Motor neuron (in vitro differentiated cells): Measurements from ENCODE around the gene AUTS2. TPM values are rescaled to one million over a fixed set of nuclear protein-coding genes. Genes with fewer than 3 reads are reported as not detected.

ENCODE experiments used
- ATAC-seq, 8 experiments: fragments of 200-7000 bp; cut with Tn5 transposase; replicated peaks in 6 of 8; 2 replicates each; pipeline ENCODE4 v1.8.0; 2021; ENCODE audit warnings: mild to moderate bottlenecking in 8 of 8, moderate library complexity in 8 of 8
- H3K27ac ChIP-seq, 2 donors: fragments of 250-450 bp; sonication (Bioruptor Pico); 2 replicates each; pipeline ENCODE4 v1.9.0; 2021; ENCODE audit warnings: antibody characterized with exemption in 2 of 2, mild to moderate bottlenecking in 2 of 2, moderate library complexity in 1 of 2
- H3K4me1 ChIP-seq, 2 donors: fragments of 250-450 bp; sonication (Bioruptor Pico); replicated peaks in 1 of 2; 2 replicates each; pipeline ENCODE4 v1.6.1; 2021; ENCODE audit warnings: antibody characterized with exemption in 2 of 2, mild to moderate bottlenecking in 2 of 2, moderate library complexity in 1 of 2
- H3K4me3 ChIP-seq, 5 donors: fragments of 250-450 bp; sonication (Bioruptor Pico); 2 replicates each; pipeline ENCODE4 v1.9.0; 2021; ENCODE audit warnings: antibody characterized with exemption in 5 of 5, mild to moderate bottlenecking in 5 of 5, moderate library complexity in 4 of 5
- WGBS, 10 experiments: fragments of 450-650 bp; shearing (Covaris generic); methylation state at CpG; one replicate each; pipeline ENCODE4 v1.0.0; 2022; 5-methylcytosine and 5-hydroxymethylcytosine counted together
- in situ Hi-C, 9 experiments: fragments of 400-800 bp; cut with MboI; loops; one replicate each; pipeline ENCODE4 v1.15.0; 2021; ENCODE audit warnings: low sequenced_read_pairs in 9 of 9, low pct_unique_long_range_greater_than_20kb in 2 of 9; ENCODE audit not compliant: unreplicated experiment in 9 of 9
- total RNA-seq, 8 experiments: library from RNA; unstranded; fragments of 300-600 nt; gene quantifications; 2 replicates each; pipeline versions ENCODE4 v1.2.3 to v1.2.4, GENCODE V29; 2022

The AUTS2 gene
- total RNA-seq, 8 experiments from 2014 or later: 0.49 to 68.6 (median 32.2) TPM

DNA sequence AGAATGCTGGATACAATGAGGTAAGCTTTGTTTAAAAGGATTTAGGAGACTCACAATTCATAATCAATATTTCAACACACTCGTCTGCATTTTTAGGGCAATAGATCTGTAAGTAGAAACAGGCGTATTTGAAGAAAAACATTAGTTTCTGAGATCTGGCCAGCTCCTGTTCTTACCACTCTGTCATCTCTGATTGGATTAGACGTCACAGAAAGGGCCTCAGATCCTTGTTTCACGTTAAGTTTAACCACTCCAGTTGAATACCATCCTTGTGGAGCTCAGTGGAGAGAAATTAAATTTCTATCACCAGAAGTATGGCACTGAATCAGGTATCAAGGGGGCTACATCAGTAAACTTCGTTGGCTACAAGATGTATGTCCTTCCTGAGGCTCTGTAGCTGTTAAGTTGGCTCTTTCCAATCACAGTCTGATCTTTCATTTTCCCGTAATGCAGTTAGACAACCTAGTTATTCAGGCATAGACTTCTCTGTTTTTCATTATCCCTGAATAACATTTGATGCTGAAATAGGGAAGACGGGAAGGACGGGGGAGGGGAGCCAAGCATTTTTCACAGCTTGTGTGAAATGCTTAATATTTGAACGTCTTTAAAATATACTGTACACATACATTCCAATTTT is 874.4 kb downstream of the AUTS2 start:
- Histone ChIP-seq H3K27ac (no peak overlapping the region), H3K4me1 (peaks cover 19 to 42% of the 10 kb centered on the region in 2 donors), H3K4me3 (no peak overlapping the region)
- 0 to 100% (median 80%) methylated on average over 1 to 8 of the region's 9 CpGs for WGBS, 10 experiments
- ATAC-seq: peak in 1 of 8 experiments; percentile 33
- in situ Hi-C loops: no loop called here

DNA sequence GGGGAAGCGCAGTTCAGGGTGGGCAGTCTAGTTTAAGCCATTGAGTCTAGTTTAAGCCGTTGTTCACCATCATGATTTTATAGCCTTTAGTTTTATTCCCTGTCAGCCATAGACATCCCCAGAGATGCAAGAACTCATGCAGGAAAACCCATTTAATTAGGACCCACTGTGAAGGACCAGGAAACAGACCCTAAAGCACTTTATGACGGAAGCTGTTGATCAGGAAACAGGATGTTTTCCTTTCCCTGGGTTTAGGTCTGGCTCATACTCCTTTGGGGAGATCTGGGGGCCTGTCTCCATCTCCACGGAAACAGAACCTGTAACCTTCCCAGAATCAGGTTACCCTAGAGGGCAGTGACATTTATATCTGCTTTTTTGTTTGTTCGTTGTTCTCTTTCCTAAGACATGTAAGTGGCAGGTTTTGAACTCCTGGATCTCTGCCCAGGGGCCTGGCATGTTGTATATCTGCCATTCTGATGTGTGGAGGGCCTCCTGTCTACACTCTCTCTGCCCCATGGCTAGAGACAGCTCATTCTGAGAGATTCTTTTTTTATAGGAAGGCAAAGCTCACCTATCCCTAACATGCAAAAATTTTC is 876.5 kb downstream of the AUTS2 start:
- no peak overlapping the region for H3K4me3 ChIP-seq
- ATAC-seq: no peak
- in situ Hi-C loops: no loop called here
- WGBS, 10 experiments: 59 to 100% (median 96%) methylated on average over 1 to 3 of the region's 5 CpGs; no CpG with 5 or more reads in 1 of the 10 experiments
- no peak overlapping the region for H3K27ac ChIP-seq
- H3K4me1 ChIP-seq: peaks cover 19 to 49% of the 10 kb centered on the region in 2 donors

DNA sequence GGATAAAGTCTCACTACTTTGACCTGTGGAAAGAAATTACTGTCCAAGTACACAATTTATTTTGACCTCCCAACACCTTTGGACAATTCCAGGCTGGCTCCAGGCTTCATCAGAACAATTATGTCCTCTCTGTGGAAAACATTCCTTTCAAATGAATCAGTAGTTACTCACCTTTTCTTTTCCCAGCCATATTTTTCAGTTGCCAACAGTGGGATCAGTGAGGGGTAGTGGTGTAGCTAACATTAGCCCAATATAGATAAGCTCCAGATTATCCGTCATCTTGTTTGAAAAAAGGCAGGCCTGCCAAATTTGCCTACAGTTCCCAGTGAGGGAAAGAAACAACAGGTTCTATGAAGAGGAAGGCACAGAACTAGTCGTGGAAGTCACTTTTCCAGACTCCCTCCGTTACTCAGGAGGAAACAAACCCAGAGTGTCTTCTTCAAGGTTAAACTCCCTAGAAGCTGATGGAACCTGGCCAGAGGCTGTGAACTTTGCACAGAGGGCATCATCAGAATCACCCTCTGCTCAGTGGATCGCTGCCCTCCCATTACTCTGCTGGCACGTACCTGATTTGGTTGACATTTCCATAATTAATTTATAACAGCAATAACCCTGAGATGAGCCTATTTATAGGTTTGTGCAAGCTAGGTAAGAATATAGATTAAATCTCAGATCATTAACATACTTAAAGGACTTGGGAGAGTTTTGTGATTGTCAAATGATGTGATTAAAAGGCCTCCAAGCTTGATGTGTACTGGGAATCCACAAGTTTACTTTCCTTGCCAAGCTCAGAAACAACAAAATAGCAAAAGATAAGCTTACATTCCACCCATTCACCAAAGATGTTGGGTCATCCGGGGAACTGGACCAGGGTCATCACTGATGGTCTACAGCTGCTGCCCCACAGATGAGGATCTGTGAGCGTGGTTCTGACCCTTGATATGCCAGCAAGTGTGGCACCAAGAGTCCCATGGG is 879.0 kb downstream of the AUTS2 start:
- H3K4me3 ChIP-seq: no peak overlapping the region
- H3K27ac ChIP-seq: no peak overlapping the region
- ATAC-seq: no peak
- in situ Hi-C loops: no loop called here
- WGBS, 10 experiments: 30 to 96% (median 90%) methylated on average over 1 to 5 of the region's 7 CpGs
- peaks cover 16 to 48% of the 10 kb centered on the region in 2 donors for H3K4me1 ChIP-seq

DNA sequence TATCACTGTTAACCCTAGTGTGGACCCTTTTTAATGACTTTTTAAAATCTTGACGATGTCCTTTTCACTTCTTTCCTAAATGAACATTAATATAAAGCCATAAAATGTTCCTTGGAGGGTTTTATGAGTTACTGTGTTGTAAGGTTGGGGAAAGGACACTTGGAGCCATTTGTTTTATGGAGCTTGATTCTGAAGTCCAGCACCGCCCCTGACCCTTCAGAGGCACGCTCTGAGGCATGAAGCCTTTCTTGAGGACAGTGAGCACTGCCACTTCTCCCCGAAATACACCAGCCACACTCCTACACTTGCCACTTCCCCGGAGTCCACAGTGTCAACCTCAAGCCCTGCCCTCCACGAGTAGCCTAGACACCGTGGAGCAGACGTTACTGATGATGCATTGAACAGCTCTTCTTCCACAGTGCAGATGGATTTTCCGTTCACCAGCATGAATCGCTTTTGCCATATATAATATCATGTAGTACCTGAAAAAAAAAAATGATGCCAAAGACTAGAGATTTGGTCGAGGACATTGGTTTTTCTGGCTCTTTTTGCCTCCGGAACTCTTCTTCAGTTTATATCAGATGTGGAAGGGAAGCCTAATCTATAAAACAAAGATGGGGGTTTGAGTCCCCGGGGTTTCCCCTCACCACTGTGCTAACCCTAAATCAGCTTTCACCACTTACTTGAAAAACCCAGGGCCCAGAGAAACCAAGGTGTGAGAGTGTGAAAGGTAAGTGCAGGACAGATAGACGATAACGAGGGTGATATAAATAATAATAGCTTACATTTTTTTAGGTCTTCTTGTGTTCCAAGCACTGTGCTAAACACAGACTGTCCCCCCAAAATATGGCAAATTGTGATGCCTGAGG is 881.1 kb downstream of the AUTS2 start:
- no peak for ATAC-seq
- peaks cover 15 to 42% of the 10 kb centered on the region in 2 donors for H3K4me1 ChIP-seq
- no peak overlapping the region for H3K4me3 ChIP-seq
- no peak overlapping the region for H3K27ac ChIP-seq
- WGBS, 10 experiments: 37 to 94% (median 80%) methylated on average over 1 to 12 of the region's 15 CpGs; no CpG with 5 or more reads in 1 of the 10 experiments
- in situ Hi-C loops: no loop called here

DNA sequence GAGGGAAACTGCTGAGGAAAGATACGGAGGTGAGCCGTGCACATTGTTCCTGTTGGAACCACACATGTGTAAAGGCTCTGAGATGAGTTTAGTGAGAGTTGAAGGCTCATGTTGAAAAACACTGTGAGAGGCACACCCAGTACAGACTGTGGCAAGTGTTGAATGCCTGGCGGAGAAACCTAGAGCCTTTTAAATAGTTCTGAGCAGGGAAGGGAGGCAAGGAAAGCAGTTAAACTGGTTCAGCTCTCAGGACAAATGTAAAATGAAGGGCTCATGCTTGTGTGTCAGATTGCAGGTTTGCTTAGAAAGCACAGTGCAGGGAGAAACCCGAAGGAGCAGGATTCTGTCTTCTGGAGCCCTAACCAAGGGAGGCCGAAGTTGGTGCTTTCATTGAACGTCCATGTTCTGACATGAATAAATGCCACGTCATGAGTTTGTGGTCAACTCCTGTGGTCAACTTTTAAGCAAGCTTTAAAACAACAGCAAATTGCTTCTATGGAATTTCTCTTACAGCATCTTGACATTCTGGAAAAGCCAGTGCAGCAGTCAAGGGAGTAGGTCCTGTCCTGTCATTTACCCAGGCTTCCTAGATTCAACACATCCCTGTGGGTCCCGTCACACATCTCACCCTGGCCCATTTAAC is 882.8 kb downstream of the AUTS2 start:
- Histone ChIP-seq H3K4me1 (peaks cover 15 to 38% of the 10 kb centered on the region in 2 donors), H3K4me3 (no peak overlapping the region), H3K27ac (peak overlapping the region; percentile 14 to 56)
- in situ Hi-C loops: no loop called here
- ATAC-seq: no peak
- WGBS, 10 experiments: 25 to 100% (median 91%) methylated on average over 1 to 7 of the region's 8 CpGs; no CpG with 5 or more reads in 3 of the 10 experiments

DNA sequence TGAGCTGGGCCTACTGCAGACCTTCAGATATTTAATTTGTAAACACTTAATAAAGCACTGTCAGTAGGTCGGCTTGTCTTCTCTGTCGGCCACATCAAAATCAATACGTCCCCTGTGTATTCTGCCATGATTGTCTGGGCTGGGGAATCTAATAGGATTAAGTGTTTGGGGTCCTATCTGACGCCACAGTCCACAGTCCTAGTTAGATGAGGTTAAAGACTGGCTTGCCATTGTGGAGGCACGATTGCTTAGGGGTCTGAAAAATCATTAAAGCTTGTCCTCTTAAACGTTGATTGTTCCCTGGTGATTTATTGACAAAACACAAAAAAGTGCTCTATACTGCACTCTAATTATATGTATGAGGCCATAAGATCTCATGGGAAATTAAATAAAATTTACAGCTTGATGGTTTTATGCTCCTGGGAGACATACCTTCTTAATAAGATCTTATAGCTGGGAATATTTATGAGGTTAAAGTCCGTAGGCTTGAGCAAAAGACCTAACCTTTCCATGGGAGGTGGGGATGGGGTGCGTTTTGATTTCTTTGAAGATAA is 883.4 kb downstream of the AUTS2 start:
- Histone ChIP-seq H3K4me1 (peaks cover 15 to 38% of the 10 kb centered on the region in 2 donors), H3K27ac (peak overlapping the region in 1 of 2 donors; percentile 56), H3K4me3 (no peak overlapping the region)
- in situ Hi-C loops: no loop called here
- ATAC-seq: peak in 5 of 8 experiments; percentile 85 to 93 (median 92)
- WGBS, 10 experiments: 0 to 89% (median 50%) methylated on average over 1 to 7 of the region's 8 CpGs; no CpG with 5 or more reads in 1 of the 10 experiments

DNA sequence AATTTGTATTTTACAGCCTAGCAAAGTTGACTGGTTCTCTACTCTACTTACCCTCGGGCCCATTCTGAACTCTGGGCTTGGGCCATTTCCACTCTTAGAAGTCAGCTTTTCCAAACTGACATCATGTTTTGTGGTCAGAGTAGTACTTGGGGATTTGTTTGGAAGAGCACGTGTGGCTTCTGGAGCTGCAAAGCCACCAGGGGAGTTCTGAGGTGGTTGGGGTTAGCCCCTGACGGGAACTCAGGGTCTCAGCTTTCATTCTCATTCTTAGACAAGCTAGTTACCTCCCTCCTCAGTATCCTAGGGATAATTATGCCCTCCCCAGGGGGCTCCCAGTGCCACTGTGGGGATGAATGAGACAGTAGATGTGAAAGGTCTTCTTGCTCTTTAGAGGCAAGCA is 886.0 kb downstream of the AUTS2 start:
- no peak overlapping the region for H3K4me3 ChIP-seq

DNA sequence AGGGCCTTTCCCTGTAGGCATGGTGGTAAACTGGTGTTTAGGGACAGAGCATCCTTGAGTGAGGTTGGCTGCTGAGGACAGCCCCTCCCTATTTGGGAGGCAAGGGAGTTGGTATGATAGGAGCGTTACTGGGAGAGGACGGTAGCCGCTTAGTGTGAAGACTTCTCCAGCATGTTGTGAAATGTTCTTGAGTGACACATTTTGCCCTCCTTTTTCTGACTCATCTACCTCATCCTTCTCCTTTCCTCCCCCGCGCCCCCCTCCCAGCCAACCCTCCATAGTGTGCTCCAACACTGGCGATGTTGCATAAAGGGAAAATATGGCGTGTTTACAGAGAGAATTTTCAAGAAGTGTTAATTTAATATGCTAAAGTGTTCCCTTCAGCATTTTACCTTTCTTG is 888.7 kb downstream of the AUTS2 start:
- H3K4me1 ChIP-seq: peaks cover 13 to 38% of the 10 kb centered on the region in 2 donors
- WGBS, 10 experiments: 77 to 100% (median 89%) methylated on average over 1 to 5 of the region's 7 CpGs; no CpG with 5 or more reads in 6 of the 10 experiments
- no peak overlapping the region for H3K4me3 ChIP-seq
- H3K27ac ChIP-seq: peak overlapping the region; percentile 36 to 51
- ATAC-seq: peak in 5 of 8 experiments; percentile 44 to 62 (median 60)
- in situ Hi-C loops: no loop called here

More for the DNA sequence above, 886.0 kb downstream of the AUTS2 start:
- 20 to 100% (median 60%) methylated on average over 1 to 3 of the region's 3 CpGs; no CpG with 5 or more reads in 1 of the 10 experiments for WGBS, 10 experiments
- ATAC-seq: no peak
- in situ Hi-C loops: no loop called here
- H3K27ac ChIP-seq: no peak overlapping the region
- H3K4me1 ChIP-seq: peaks cover 22 to 60% of the 10 kb centered on the region in 2 donors

DNA sequence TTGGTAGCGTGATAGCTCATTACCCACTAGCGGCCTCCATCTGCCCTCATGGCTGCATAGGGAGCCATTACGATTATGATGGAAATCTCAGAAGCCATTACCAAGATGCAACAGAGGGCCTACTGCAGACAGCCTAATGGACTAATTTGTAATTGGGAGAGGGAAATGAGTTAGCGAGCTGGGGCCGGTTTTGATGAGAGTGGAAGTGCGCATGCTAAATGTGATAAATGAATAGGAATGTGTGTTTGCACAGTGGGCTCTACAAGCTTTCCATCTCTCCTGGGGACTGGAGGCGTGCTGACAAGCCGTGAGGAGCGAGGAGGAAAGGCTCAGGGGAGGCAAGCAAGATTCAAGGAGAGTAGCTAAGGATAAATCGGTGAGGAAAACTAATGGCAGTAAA is 889.2 kb downstream of the AUTS2 start:
- peaks cover 10 to 36% of the 10 kb centered on the region in 2 donors for H3K4me1 ChIP-seq
- peak overlapping the region; percentile 15 to 76 for H3K27ac ChIP-seq
- in situ Hi-C loops: no loop called here
- WGBS, 10 experiments: 20 to 100% (median 58%) methylated on average over 1 to 9 of the region's 10 CpGs; no CpG with 5 or more reads in 2 of the 10 experiments
- peak in 5 of 8 experiments; percentile 87 to 93 (median 91) for ATAC-seq
- H3K4me3 ChIP-seq: no peak overlapping the region

DNA sequence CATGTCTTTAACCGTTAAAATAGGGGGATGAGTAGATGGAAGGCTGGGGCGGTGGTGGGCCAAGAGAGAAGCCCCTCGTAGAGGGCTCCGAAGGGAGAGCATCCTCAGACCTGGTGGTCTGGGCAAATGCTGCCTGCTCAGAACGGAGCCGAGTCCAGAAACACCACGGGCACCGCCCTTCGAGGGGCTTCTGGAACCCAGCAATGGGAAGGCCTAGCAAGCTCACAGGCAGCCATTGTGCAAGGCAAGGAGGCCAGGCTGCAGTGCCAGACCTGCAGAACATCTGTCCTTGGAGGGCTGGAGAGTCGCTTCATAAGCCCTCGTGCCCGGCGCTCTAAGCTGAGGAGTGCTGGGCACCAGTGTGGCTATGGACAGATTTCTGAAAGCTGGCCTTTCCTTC is 889.6 kb downstream of the AUTS2 start:
- peak overlapping the region; percentile 15 to 76 for H3K27ac ChIP-seq
- no peak overlapping the region for H3K4me3 ChIP-seq
- in situ Hi-C loops: no loop called here
- peak in 1 of 8 experiments; percentile 10 for ATAC-seq
- H3K4me1 ChIP-seq: peaks cover 8 to 34% of the 10 kb centered on the region in 2 donors
- WGBS, 10 experiments: 38 to 100% (median 90%) methylated on average over 2 to 12 of the region's 13 CpGs; no CpG with 5 or more reads in 3 of the 10 experiments

DNA sequence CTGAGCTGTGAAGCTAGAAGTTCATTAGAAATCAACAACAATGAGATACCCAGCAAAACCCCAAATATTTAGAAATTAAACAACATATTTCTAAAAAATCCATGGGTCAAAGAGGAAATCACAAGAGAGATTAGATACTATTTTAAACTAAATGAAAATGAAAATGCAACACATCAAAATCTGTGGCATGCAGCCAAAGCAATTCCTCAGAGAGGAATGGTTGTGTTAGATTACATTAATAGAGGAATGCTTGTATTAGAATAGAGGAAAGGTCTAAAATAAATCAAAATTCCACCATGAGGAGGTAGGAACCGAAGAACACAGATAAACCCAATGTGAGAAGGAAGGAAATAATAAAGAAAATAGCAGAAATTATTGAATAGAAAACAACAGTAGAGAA is 891.5 kb downstream of the AUTS2 start:
- Histone ChIP-seq H3K27ac (no peak overlapping the region), H3K4me3 (no peak overlapping the region), H3K4me1 (peaks cover 18 to 31% of the 10 kb centered on the region in 2 donors)
- in situ Hi-C loops: no loop called here
- no peak for ATAC-seq
- WGBS, 10 experiments: 3 to 100% (median 80%) methylated on average over 1 of the region's 1 CpG; no CpG with 5 or more reads in 1 of the 10 experiments
